GM18873 (cell line): ENCODE results near the gene ULK4.
A peak's percentile ranks its signal among the peaks of the same experiment; 100 is the strongest.
"Not testable (repeated sequence)": the region's sequence is repeated elsewhere in the genome, so short reads cannot be mapped to it uniquely, and the experiment has no call there.

Source experiments
- ATAC-seq: cut with Tn5 transposase; IDR thresholded peaks from one replicate; pipeline ENCODE4 v1.9.1; 2021; ENCODE audit warnings: mild to moderate bottlenecking, moderate library complexity, moderate number of reproducible peaks; ENCODE audit not compliant: unreplicated experiment, low FRiP score

Gene ULK4

GRCh38 chr3:41960826-41961750 is 815 bp downstream of the ULK4 start:
- ATAC-seq: peak; percentile 9

GRCh38 chr3:41956574-41956973 is 5.3 kb downstream of the ULK4 start:
- ATAC-seq: no peak

GRCh38 chr3:41955192-41955591 is 6.7 kb downstream of the ULK4 start:
- no peak for ATAC-seq

- ATAC-seq: no peak
These were observed 18.5 kb downstream of the ULK4 start for GRCh38 chr3:41943311-41943843.

GRCh38 chr3:41940393-41940792 is 21.5 kb downstream of the ULK4 start:
- ATAC-seq: no peak

- ATAC-seq: no peak
These were observed 25.5 kb downstream of the ULK4 start for GRCh38 chr3:41936384-41936783.

- ATAC-seq: no peak
These were observed 28.7 kb downstream of the ULK4 start for GRCh38 chr3:41933154-41933676.

GRCh38 chr3:41932464-41932863 is 29.4 kb downstream of the ULK4 start:
- ATAC-seq: no peak

GRCh38 chr3:41920406-41920965 is 41.4 kb downstream of the ULK4 start:
- no peak for ATAC-seq

- ATAC-seq: no peak
These were observed 46.5 kb downstream of the ULK4 start for GRCh38 chr3:41915353-41915752.

- ATAC-seq: no peak
These were observed 49.6 kb downstream of the ULK4 start for GRCh38 chr3:41912280-41912679.

- no peak for ATAC-seq
These were observed 54.4 kb downstream of the ULK4 start for GRCh38 chr3:41907330-41908073.

GRCh38 chr3:41900265-41900664 is 61.6 kb downstream of the ULK4 start:
- ATAC-seq: no peak

GRCh38 chr3:41898631-41899030 is 63.3 kb downstream of the ULK4 start:
- no peak for ATAC-seq

- no peak for ATAC-seq
These were observed 67.9 kb downstream of the ULK4 start for GRCh38 chr3:41893977-41894376.

- no peak for ATAC-seq
These were observed 73.4 kb downstream of the ULK4 start for GRCh38 chr3:41888368-41889076.

GRCh38 chr3:41882956-41883355 is 78.9 kb downstream of the ULK4 start:
- ATAC-seq: no peak

GRCh38 chr3:41881233-41881821 is 80.6 kb downstream of the ULK4 start:
- ATAC-seq: no peak

GRCh38 chr3:41880387-41880786 is 81.5 kb downstream of the ULK4 start:
- ATAC-seq: no peak

GRCh38 chr3:41877741-41878140 is 84.2 kb downstream of the ULK4 start:
- not testable (repeated sequence) for ATAC-seq
